Fibroblast of villous mesenchyme (primary cell): ENCODE measurements around the gene METTL5. TPM values are rescaled to one million over a fixed set of nuclear protein-coding genes. Genes with fewer than 3 reads are reported as not detected.

Experiments
- DNase-seq: peaks from one replicate; pipeline ENCODE4 v3.0.0-alpha.2; 2010; ENCODE audit warnings: low read depth
- H3K4me3 ChIP-seq: 2 replicates; pipeline ENCODE4 v1.5.1; 2011; ENCODE audit warnings: low read depth, mild to moderate bottlenecking, low read length
- total RNA-seq: library from RNA; depleted of rRNA; stranded (reverse); fragments of >200 nt; gene quantifications from 2 replicates; pipeline ENCODE4 v1.2.3, GENCODE V29; 2012
- TF ChIP-seq, protein P1 (sequence below): IDR thresholded peaks from 2 replicates; pipeline ENCODE4 v1.5.1; 2012; ENCODE audit warnings: low read depth, mild to moderate bottlenecking, low read length; ENCODE audit not compliant: insufficient read depth

The METTL5 gene
- total RNA-seq, 1 donor, result 51.8 TPM

DNA sequence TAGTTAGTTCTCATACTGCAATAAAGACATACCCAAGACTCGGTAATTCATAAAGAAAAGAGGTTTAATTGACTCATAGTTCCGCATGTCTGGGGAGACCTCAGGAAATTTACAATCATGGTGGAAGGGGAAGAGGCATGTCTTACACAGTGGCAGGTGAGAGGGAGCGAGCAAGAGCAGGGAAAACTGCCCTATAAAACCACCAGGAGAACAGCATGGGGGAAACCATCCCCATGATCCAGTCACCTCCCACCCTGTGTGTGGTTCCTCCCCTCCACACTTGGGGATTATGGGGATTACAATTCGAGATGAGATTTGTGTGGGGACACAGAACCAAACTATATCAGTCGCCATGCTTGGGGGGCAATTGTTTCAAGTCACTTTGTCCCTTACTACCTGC lies 27.1 kb downstream of the METTL5 start:
- TF ChIP-seq, protein P1, sequence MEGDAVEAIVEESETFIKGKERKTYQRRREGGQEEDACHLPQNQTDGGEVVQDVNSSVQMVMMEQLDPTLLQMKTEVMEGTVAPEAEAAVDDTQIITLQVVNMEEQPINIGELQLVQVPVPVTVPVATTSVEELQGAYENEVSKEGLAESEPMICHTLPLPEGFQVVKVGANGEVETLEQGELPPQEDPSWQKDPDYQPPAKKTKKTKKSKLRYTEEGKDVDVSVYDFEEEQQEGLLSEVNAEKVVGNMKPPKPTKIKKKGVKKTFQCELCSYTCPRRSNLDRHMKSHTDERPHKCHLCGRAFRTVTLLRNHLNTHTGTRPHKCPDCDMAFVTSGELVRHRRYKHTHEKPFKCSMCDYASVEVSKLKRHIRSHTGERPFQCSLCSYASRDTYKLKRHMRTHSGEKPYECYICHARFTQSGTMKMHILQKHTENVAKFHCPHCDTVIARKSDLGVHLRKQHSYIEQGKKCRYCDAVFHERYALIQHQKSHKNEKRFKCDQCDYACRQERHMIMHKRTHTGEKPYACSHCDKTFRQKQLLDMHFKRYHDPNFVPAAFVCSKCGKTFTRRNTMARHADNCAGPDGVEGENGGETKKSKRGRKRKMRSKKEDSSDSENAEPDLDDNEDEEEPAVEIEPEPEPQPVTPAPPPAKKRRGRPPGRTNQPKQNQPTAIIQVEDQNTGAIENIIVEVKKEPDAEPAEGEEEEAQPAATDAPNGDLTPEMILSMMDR, result no peak
- no peak overlapping the region for H3K4me3 ChIP-seq
- DNase-seq, result no peak

DNA sequence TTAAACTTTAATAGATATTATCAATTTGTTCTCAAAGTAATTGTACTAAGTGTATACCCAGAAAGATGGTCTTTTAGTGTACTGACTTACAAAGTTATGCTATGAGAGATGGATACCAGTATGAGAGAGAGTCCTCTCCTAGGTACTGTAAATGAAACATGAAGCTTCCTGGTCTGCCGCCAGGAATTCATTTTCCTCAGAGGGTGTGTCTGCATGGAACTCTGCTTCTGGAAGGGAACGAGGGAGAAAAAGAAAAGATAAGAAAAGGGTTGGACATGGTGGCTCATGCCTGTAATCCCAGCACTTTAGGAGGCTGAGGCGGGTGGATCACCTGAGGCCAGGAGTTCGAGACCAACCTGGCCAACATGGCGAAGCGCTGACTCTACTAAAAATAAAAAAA lies 28.3 kb downstream of the METTL5 start:
- no peak overlapping the region for H3K4me3 ChIP-seq
- no peak for DNase-seq
- TF ChIP-seq, protein P1, result no peak

DNA sequence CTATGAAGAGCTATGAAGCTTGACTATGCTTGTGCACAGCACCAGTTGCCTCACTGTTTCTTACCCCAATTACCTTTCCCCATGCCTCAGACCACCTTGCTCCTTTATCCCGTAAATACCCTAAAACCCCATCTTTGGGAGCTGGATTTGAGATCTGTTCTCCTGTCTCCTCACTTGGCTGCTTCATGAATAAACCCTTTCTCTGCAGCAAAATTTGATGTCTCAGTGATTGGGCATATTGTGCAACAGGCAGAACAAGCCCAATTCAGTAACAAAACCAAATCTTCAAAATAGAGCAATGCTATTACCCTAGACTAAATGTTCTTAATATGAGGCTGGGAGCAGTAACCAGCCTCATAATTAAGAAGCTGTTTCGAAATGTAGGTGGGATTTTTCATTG lies 29.5 kb downstream of the METTL5 start:
- DNase-seq, result no peak
- no peak overlapping the region for H3K4me3 ChIP-seq
- TF ChIP-seq, protein P1, result no peak

DNA sequence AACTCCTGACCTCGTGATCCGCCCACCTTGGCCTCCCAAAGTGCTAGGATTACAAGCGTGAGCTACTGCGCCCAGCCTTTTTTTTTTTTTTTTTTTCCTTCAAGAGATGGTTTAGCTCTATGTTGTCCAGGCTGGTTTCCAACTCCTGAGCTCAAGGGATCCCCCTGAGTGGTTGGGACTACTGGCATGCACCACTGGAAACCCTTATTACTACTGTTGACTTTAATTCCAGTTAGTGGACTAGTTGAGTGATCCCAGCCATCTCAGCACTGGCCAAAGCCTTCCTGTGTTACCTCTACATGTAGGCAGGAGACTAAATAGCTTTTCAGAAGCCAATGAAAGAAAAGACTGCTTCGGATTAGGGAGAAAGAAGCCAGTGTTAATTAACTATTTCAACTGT lies 34.1 kb downstream of the METTL5 start:
- TF ChIP-seq, protein P1, result no peak
- no peak for DNase-seq
- H3K4me3 ChIP-seq, result no peak overlapping the region

GRCh38 chr2:169782513-169782912 lies 42.2 kb downstream of the METTL5 start:
- DNase-seq, result no peak
- TF ChIP-seq, protein P1, result no peak
- no peak overlapping the region for H3K4me3 ChIP-seq

- H3K4me3 ChIP-seq, result no peak overlapping the region
- TF ChIP-seq, protein P1, result no peak
- no peak for DNase-seq
Observed at GRCh38 chr2:169781249-169782013, 43.3 kb downstream of the METTL5 start.

DNA sequence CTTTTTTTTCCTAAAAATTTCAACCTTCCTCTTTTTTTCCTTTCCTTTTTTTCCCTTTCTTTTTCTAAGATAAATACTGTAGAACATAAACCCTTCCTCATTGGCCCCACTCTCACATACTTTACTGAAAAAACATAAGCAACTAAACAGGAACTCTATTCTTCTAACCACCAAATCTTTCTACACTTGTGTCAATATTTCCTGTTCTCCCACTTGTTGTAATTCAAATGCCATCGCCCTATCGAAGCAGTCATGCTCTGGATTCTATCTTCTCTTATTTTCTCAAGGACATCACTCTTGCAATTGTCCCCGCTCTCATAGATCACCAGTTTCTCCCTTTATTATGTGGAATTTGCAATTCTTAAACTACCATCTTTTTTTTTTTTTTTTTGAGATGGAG lies 46.3 kb downstream of the METTL5 start:
- TF ChIP-seq, protein P1, result no peak
- no peak for DNase-seq
- H3K4me3 ChIP-seq, result no peak overlapping the region
